ENCODE measurements around the gene SETD4. TPM values are rescaled to one million over a fixed set of nuclear protein-coding genes. Genes with fewer than 3 reads are reported as not detected.

The SETD4 gene
- total RNA-seq, 1 donor from 2014 or later, result 21.4 TPM

DNA sequence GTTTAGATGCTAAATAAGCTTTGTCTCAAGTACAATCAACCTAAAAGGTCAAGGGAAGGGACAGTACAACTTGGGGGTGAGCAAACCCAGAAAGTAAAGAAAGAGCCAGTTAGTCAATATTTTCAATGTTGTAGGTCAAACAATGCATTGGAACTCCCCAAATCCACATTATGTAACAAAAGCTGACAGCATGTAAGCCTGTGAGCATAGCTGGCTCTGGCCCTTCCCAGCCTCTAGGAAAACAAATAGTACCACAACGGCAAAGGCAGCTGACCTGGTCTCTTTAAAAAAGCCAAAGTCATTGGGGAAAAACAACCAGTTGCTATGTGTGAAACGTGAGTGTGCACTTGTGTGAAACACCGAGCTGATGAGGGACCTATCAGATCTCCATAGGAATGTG, 12.9 kb upstream of the SETD4 start:
- Mint-ChIP-seq H3K4me3 (ENCODE audit: low read depth) (no peak overlapping the region), H3K27me3 (ENCODE audit: low read depth) (no peaks in the 10 kb centered on the region), H3K36me3 (ENCODE audit: low read depth) (peaks cover 46% of the 10 kb centered on the region), H3K9me3 (peaks cover 11% of the 10 kb centered on the region), H3K4me1 (ENCODE audit: low read depth) (peaks cover 52% of the 10 kb centered on the region), H3K27ac (no peak overlapping the region)
- intact Hi-C loops (cut with micrococcal nuclease), result no loop called here
- DNase-seq (ENCODE audit: low spot score), result no peak

DNA sequence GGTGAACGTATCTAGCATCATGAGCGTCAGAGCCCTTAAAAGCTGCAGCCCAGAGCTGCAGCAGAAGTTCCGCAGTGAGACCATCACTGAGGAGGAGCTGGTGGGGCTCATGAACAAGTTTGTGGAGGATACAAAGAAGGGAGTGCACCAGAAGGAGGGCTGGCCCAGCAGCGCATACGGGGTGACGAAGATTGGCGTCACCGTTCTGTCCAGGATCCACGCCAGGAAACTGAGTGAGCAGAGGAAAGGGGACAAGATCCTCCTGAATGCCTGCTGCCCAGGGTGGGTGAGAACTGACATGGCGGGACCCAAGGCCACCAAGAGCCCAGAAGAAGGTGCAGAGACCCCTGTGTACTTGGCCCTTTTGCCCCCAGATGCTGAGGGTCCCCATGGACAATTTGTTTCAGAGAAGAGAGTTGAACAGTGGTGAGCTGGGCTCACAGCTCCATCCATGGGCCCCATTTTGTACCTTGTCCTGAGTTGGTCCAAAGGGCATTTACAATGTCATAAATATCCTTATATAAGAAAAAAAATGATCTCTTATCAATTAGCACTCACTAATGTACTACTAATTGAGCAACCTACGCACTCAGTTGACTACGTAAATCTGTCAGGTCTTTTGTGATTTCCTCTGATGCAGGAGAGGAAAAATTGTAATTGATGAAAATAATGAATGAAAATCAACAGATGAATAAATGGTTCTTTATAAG, 12.3 kb upstream of the SETD4 start:
- H3K27me3 Mint-ChIP-seq (ENCODE audit: low read depth), result no peaks in the 10 kb centered on the region
- no peak overlapping the region for H3K27ac Mint-ChIP-seq
- intact Hi-C loops (cut with micrococcal nuclease), result no loop called here
- H3K9me3 Mint-ChIP-seq, result peaks cover 12% of the 10 kb centered on the region
- peaks cover 46% of the 10 kb centered on the region for H3K36me3 Mint-ChIP-seq (ENCODE audit: low read depth)
- H3K4me3 Mint-ChIP-seq (ENCODE audit: low read depth), result peak overlapping the region; percentile 67
- peaks cover 51% of the 10 kb centered on the region for H3K4me1 Mint-ChIP-seq (ENCODE audit: low read depth)
- no peak for DNase-seq (ENCODE audit: low spot score)

DNA sequence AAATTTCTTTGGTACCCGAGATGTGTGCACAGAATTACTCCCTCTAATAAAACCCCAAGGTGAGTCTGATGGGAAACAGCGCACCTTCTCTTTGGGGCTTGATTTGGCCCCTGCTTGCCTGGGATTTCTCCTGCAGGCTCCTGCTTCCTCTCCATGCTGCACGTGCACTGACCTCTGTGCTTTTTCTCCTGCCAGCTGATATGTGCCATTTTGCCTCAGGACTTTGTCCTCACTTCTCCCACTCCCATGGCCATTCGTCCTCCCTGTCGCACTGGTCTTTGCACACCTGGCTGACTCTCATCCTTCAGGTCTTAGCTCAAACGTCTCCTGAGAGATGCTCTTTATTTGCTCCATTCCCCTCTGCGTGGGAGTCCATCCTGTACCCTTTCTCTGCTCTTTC, 10.7 kb upstream of the SETD4 start:
- intact Hi-C loops (cut with micrococcal nuclease), result no loop called here
- H3K27ac Mint-ChIP-seq, result peak overlapping the region; percentile 12
- H3K9me3 Mint-ChIP-seq, result peaks cover 17% of the 10 kb centered on the region
- no peak for DNase-seq (ENCODE audit: low spot score)
- H3K4me3 Mint-ChIP-seq (ENCODE audit: low read depth), result peak overlapping the region; percentile 91
- peaks cover 44% of the 10 kb centered on the region for H3K4me1 Mint-ChIP-seq (ENCODE audit: low read depth)
- H3K36me3 Mint-ChIP-seq (ENCODE audit: low read depth), result peaks cover 46% of the 10 kb centered on the region
- H3K27me3 Mint-ChIP-seq (ENCODE audit: low read depth), result no peaks in the 10 kb centered on the region

DNA sequence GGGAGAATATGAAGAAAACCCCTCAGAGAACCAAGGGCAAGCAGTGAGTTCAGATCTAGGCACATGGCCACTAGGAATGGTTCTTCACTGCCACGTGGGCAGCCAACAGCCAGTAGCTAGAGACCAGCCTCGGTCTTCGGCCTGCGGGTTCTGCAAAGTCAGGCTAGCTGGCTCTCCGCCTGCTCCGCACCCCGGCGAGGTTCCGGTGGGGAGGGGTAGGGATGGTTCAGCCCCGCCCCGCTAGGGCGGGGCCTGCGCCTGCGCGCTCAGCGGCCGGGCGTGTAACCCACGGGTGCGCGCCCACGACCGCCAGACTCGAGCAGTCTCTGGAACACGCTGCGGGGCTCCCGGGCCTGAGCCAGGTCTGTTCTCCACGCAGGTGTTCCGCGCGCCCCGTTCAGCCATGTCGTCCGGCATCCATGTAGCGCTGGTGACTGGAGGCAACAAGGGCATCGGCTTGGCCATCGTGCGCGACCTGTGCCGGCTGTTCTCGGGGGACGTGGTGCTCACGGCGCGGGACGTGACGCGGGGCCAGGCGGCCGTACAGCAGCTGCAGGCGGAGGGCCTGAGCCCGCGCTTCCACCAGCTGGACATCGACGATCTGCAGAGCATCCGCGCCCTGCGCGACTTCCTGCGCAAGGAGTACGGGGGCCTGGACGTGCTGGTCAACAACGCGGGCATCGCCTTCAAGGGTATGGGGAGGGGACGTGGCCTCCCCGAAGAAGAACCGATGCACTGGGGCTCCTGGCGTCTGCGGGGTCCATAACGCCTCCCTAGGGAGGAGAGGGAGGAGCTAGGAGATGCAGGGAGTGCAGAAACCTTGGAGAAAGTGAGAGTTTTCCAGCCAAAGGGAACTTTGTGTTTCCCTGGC, 9.6 kb upstream of the SETD4 start, which contains the start of gene CBR1:
Gene CBR1 (plus strand): TSS at position 312 of the 871 bp plus-strand sequence. CDS start 92 bp downstream, at position 404.
- Mint-ChIP-seq H3K27ac (peak within 1 kb of the TSS; percentile 79), H3K4me1 (ENCODE audit: low read depth) (peaks cover 44% of the 10 kb centered on the region), H3K36me3 (ENCODE audit: low read depth) (peaks cover 46% of the 10 kb centered on the region), H3K9me3 (peaks cover 17% of the 10 kb centered on the region), H3K4me3 (ENCODE audit: low read depth) (peak within 1 kb of the TSS; percentile 91), H3K27me3 (ENCODE audit: low read depth) (no peaks in the 10 kb centered on the region)
- peak; percentile 86 for DNase-seq (ENCODE audit: low spot score)
- intact Hi-C loops (cut with micrococcal nuclease), result loop anchor here (1.0 to 2.0 kb wide), 2 partner anchors 10 to 65 kb away; partner anchors contain the start of genes CBR3 and SETD4

DNA sequence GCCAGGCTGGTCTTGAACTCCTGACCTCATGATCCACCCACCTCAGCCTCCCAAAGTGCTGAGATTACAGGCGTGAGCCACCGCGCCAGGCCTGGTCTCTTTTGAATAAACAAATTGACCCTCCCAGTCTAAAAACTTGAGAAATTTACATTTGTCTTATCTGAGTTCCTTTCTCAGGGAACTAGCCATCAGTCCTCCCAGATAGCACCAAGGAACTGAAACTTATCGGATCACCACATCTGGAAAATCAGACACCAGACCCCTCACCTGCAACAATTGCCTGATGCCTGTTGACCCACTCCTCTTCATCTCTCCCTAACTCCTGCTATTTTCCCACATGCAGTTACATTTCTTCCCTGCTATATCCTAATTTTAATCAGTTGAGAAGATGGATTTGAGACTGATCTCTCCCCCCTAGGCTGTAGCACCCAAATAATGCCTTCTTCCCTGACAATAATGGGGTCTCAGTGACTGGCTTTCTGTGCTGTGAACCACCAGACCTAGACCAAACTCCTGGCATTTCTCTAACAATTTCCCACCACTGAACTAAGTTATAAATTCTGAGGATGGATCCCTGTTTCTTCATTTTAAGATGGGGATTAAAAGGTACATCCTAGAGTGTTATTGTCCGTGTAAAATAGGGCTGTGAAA, 8.5 kb upstream of the SETD4 start:
- Mint-ChIP-seq H3K27me3 (ENCODE audit: low read depth) (no peaks in the 10 kb centered on the region), H3K4me3 (ENCODE audit: low read depth) (no peak overlapping the region), H3K4me1 (ENCODE audit: low read depth) (peaks cover 44% of the 10 kb centered on the region), H3K9me3 (peaks cover 17% of the 10 kb centered on the region), H3K27ac (no peak overlapping the region), H3K36me3 (ENCODE audit: low read depth) (peaks cover 46% of the 10 kb centered on the region)
- DNase-seq (ENCODE audit: low spot score), result no peak
- intact Hi-C loops (cut with micrococcal nuclease), result loop anchor here (1.0 to 2.0 kb wide), 2 partner anchors 9 to 66 kb away; partner anchors contain the start of genes CBR3 and SETD4

DNA sequence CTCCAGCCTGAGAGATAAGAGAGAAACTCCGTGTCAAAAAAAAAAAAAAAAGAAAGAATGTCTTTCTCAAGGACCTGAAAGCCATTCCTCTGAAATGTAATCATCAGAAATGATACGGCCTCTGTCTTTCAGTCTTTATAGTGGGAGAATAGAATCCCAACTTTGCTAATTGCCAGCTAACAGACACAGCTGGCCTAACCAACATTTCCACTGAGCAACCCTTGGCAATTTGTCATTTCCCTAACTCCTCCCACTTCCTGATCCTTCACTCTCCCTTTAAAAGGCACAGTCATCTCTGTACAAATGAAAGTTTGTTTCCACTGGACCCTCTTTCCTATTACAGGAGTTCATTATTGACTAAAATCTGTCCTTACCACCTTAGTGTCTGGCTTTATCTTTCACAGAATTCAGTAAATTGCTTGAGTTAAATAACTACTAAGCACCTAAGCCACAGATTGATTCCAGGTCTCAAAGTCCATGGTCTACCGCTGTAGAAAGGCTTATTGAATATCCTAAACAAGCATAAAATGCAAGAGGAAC, 5.2 kb upstream of the SETD4 start:
- H3K27ac Mint-ChIP-seq, result peak overlapping the region; percentile 29
- no peak for DNase-seq (ENCODE audit: low spot score)
- H3K9me3 Mint-ChIP-seq, result peaks cover 17% of the 10 kb centered on the region

DNA sequence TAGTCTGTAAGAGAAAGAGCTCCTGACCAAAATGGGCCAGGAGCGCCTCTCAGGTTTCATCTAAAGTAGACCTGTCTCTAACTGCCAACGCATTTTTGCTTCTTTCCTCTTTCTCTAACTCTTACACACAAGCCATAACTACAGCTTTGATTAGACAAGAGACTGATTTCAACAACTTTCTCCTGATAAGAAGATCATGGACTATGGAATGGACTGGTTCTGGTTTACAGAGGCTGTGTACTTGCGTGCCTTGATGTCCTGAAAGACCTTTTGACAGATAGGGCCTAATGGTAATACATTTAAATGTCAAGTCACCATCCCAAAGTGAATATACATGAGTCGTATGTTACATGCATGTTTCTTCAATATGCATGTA, 3.7 kb upstream of the SETD4 start:
- H3K27ac Mint-ChIP-seq, result no peak overlapping the region
- peaks cover 17% of the 10 kb centered on the region for H3K4me1 Mint-ChIP-seq (ENCODE audit: low read depth)
- peaks cover 11% of the 10 kb centered on the region for H3K9me3 Mint-ChIP-seq
- H3K27me3 Mint-ChIP-seq (ENCODE audit: low read depth), result no peaks in the 10 kb centered on the region
- peaks cover 4% of the 10 kb centered on the region for H3K36me3 Mint-ChIP-seq (ENCODE audit: low read depth)
- no peak for DNase-seq (ENCODE audit: low spot score)
- intact Hi-C loops (cut with micrococcal nuclease), result no loop called here
- no peak overlapping the region for H3K4me3 Mint-ChIP-seq (ENCODE audit: low read depth)

More for the DNA sequence above, 5.2 kb upstream of the SETD4 start:
- intact Hi-C loops (cut with micrococcal nuclease), result loop anchor here (1.0 kb wide), 1 partner anchor 39 kb away; no protein-coding TSS in a partner anchor
- Mint-ChIP-seq H3K4me3 (ENCODE audit: low read depth) (no peak overlapping the region), H3K36me3 (ENCODE audit: low read depth) (peaks cover 17% of the 10 kb centered on the region), H3K27me3 (ENCODE audit: low read depth) (no peaks in the 10 kb centered on the region), H3K4me1 (ENCODE audit: low read depth) (peaks cover 26% of the 10 kb centered on the region)

DNA sequence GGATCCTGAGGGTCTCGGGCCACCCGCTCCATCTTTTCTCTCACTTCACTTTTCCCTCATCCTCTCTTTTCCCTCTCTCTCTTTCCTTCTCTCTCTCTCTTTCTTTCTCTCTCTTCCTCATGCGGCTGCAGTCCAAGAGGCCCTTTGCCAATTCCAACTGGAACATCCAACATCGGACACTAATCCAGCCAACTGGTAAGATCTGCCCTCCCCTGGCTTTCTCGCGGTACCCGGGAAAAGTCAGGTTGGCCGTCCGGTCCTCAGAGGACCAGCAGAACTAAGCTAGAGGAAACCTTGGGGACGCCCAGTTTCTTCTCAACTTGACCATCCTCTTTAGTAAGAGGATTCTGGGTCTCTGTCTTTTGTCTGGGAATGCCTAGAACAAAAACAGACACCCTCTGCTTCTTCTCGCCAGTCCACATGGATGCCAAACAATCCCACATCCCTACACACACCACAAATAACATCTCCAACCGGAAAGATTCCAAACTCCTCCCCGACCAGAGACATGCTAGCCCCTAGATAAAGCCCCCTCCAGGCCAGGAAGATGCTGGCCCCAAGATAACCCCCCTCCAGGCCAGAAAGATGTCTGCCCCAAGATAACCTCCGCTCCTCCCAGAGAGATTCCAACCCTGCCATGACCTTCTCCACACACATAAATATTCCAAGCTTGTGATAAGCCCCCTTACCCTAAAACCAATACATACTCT, 3.2 kb upstream of the SETD4 start:
- peaks cover 18% of the 10 kb centered on the region for H3K4me1 Mint-ChIP-seq (ENCODE audit: low read depth)
- intact Hi-C loops (cut with micrococcal nuclease), result no loop called here

DNA sequence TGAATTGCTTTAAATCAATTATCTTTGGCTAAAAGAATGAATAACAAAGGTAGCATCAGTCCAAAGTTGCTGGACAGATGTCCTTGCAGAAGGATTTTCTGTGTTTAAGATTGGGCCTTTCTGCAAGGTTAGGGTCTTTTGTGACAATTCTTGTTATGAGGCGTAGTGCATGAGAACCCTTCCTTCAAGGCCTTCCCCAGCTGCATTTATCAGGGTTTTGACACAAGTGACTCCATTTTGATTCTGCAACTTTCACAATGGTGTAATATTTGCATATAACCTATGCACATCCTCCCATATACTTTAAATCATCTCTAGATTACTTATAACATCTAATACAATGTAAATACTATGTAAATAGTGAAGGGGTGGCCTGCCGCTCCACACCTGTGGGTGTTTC, 1.1 kb upstream of the SETD4 start:
- H3K9me3 Mint-ChIP-seq, result no peaks in the 10 kb centered on the region
- peaks cover 23% of the 10 kb centered on the region for H3K36me3 Mint-ChIP-seq (ENCODE audit: low read depth)
- H3K27ac Mint-ChIP-seq, result no peak overlapping the region
- no peak overlapping the region for H3K4me3 Mint-ChIP-seq (ENCODE audit: low read depth)
- H3K27me3 Mint-ChIP-seq (ENCODE audit: low read depth), result no peaks in the 10 kb centered on the region
- peaks cover 23% of the 10 kb centered on the region for H3K4me1 Mint-ChIP-seq (ENCODE audit: low read depth)
- no peak for DNase-seq (ENCODE audit: low spot score)
- intact Hi-C loops (cut with micrococcal nuclease), result no loop called here

More for the DNA sequence above, 3.2 kb upstream of the SETD4 start:
- no peaks in the 10 kb centered on the region for H3K27me3 Mint-ChIP-seq (ENCODE audit: low read depth)
- no peak overlapping the region for H3K4me3 Mint-ChIP-seq (ENCODE audit: low read depth)
- no peak overlapping the region for H3K27ac Mint-ChIP-seq
- no peak for DNase-seq (ENCODE audit: low spot score)
- peaks cover 6% of the 10 kb centered on the region for H3K9me3 Mint-ChIP-seq
- peaks cover 3% of the 10 kb centered on the region for H3K36me3 Mint-ChIP-seq (ENCODE audit: low read depth)

DNA sequence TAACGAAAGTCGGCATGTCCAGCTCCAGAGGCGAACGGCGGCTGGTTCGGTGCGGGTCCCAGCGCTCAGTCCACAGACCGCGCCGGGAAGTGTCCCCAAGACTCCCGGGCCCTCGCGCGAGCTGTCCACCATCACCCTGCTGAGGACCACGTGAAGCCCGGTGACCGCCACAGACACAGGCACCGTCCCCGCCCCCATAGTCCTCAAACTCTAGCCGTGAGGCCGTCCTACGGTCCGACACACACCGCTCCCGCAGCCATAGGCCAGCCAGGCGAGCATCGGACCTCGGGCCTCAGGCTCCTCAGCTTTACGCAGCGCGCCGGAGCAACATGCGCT, 535 bp downstream of the SETD4 start:
- intact Hi-C loops (cut with micrococcal nuclease), result loop anchor here (1.0 kb wide), 3 partner anchors 10 to 261 kb away; partner anchors contain the start of gene MORC3
- H3K4me3 Mint-ChIP-seq (ENCODE audit: low read depth), result peak overlapping the region; percentile 91

DNA sequence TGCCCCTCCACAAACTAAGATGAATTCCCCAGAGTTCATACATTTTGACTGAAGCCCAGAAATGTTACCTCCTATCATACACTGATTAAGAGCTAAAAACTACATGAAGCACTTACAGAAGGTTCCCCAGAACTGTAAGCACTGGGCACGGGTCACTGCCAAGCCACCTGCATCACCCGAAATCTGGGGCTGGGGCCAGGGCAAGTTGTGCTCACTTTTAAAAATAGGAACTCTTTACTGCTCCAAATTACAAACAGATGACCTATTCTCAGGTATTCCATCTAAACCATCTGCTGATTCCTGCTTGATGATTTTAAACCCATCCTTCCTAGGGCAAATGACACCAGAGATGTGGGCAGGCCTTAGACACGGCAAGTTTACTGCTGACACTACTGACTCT, 4.8 kb downstream of the SETD4 start:
- no peaks in the 10 kb centered on the region for H3K27me3 Mint-ChIP-seq (ENCODE audit: low read depth)
- DNase-seq (ENCODE audit: low spot score), result no peak
- peaks cover 59% of the 10 kb centered on the region for H3K36me3 Mint-ChIP-seq (ENCODE audit: low read depth)
- no peaks in the 10 kb centered on the region for H3K9me3 Mint-ChIP-seq
- H3K27ac Mint-ChIP-seq, result no peak overlapping the region
- peaks cover 14% of the 10 kb centered on the region for H3K4me1 Mint-ChIP-seq (ENCODE audit: low read depth)
- intact Hi-C loops (cut with micrococcal nuclease), result no loop called here
- no peak overlapping the region for H3K4me3 Mint-ChIP-seq (ENCODE audit: low read depth)

More for the DNA sequence above, 535 bp downstream of the SETD4 start:
- H3K27me3 Mint-ChIP-seq (ENCODE audit: low read depth), result no peaks in the 10 kb centered on the region
- DNase-seq (ENCODE audit: low spot score), result no peak
- H3K36me3 Mint-ChIP-seq (ENCODE audit: low read depth), result peaks cover 36% of the 10 kb centered on the region
- peak overlapping the region; percentile 98 for H3K27ac Mint-ChIP-seq
- no peaks in the 10 kb centered on the region for H3K9me3 Mint-ChIP-seq
- peaks cover 15% of the 10 kb centered on the region for H3K4me1 Mint-ChIP-seq (ENCODE audit: low read depth)

DNA sequence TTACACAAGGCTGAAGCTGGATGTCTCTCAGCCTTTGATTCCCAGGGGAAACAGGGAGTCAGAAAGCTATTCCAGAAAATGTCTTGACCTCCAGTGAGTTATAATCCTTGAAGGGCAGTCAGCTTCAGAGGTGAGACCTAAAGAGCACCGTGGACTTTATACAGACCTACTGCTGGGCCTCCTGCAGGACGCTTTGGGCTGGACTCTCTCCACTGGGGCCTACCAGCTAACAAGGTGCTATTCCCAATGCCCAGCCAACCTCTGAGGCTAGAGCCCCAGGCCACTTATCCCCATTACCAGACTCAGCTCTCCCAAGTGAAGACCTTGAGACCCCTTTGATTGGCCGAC, 6.6 kb downstream of the SETD4 start:
- no peak overlapping the region for H3K4me3 Mint-ChIP-seq (ENCODE audit: low read depth)
- H3K27ac Mint-ChIP-seq, result no peak overlapping the region
- intact Hi-C loops (cut with micrococcal nuclease), result no loop called here
- DNase-seq (ENCODE audit: low spot score), result no peak
- no peaks in the 10 kb centered on the region for H3K27me3 Mint-ChIP-seq (ENCODE audit: low read depth)
- peaks cover 16% of the 10 kb centered on the region for H3K4me1 Mint-ChIP-seq (ENCODE audit: low read depth)
- peaks cover 76% of the 10 kb centered on the region for H3K36me3 Mint-ChIP-seq (ENCODE audit: low read depth)
- no peaks in the 10 kb centered on the region for H3K9me3 Mint-ChIP-seq
